Left ventricle myocardium superior (tissue), 1 donor: Measurements from ENCODE around the gene P4HA2. TPM values are rescaled to one million over a fixed set of nuclear protein-coding genes. Genes with fewer than 3 reads are reported as not detected.

Experiments
- ATAC-seq: fragments of 200-7000 bp; cut with Tn5 transposase; one replicate; pipeline ENCODE4 v1.9.1; 2020; ENCODE audit warnings: mild to moderate bottlenecking, moderate library complexity
- DNase-seq: peaks from one replicate; pipeline ENCODE4 v3.0.0-alpha.2; 2020
- intact Hi-C: fragments of 100-400 bp; cut with micrococcal nuclease; formaldehyde crosslinking; loops from one replicate; pipeline ENCODE4 v1.11.0; 2022
- total RNA-seq: library from RNA; stranded (reverse); fragmentation: NEBNext Ultra II Directional; extraction: Animal tissue kit (Norgen Biotek cat#: 25700); gene quantifications from one replicate; pipeline ENCODE4 v1.2.1, GENCODE V29; 2021
- donor health status: DM: no; HTN: yes; CAD: no; lungs with severe emphysema.

The P4HA2 gene
- total RNA-seq, 1 donor from 2014 or later, result 78.4 TPM

GRCh38 chr5:132229236-132229635 lies 1.6 kb upstream of the P4HA2 start:
- ATAC-seq (no peak), DNase-seq (no peak)
- intact Hi-C loops, result no loop called here

- intact Hi-C loops, result no loop called here
- DNase-seq (peak; percentile 49), ATAC-seq (no peak)
These were observed 785 bp upstream of the P4HA2 start for GRCh38 chr5:132228241-132229035.

DNA sequence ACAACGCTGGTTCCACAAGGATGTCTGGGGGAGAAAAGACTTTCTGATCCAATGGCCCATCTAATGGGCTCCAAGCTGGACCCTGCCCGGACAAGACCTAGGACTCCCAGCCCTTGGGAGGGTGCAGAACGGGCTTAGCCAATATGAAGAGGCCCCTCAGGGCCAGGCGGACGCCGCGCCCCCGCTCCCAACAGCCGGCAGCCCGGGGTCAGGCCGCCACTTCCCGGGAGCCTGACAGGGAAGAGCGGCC lies 493 bp downstream of the P4HA2 start:
- ATAC-seq, result no peak
- intact Hi-C loops, result no loop called here
- no peak for DNase-seq

GRCh38 chr5:132226516-132227234 lies 978 bp downstream of the P4HA2 start:
- intact Hi-C loops, result no loop called here
- ATAC-seq, result peak; percentile 23
- DNase-seq, result peak; percentile 48

GRCh38 chr5:132225165-132226032 lies 2.3 kb downstream of the P4HA2 start:
- ATAC-seq, result peak; percentile 16
- intact Hi-C loops, result no loop called here

GRCh38 chr5:132224716-132225115 lies 2.9 kb downstream of the P4HA2 start:
- ATAC-seq, result peak; percentile 2
- no peak for DNase-seq
- intact Hi-C loops, result no loop called here

More at GRCh38 chr5:132225165-132226032, 2.3 kb downstream of the P4HA2 start:
- DNase-seq, result peak; percentile 79

GRCh38 chr5:132223861-132224260 lies 3.8 kb downstream of the P4HA2 start:
- ATAC-seq, result no peak
- DNase-seq, result no peak
- intact Hi-C loops, result no loop called here

DNA sequence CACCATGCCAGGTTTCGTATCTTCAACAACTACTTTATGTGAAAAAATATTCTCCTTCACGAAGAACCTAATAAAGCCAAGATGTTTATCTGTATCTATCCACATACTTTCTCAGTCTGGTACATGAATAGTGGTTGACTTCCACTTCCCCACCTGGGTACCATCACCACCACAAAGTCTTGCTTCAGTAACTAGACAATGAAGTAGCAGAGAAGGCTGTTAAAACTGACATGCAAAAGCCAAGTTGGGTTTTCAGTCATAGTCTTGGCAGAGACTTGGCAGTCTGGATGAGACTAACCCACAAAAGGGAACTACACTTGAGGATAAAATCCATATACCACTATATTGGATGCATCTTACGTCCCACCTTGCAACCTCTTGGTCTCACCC lies 5.0 kb downstream of the P4HA2 start:
- intact Hi-C loops, result no loop called here
- DNase-seq (no peak), ATAC-seq (no peak)

DNA sequence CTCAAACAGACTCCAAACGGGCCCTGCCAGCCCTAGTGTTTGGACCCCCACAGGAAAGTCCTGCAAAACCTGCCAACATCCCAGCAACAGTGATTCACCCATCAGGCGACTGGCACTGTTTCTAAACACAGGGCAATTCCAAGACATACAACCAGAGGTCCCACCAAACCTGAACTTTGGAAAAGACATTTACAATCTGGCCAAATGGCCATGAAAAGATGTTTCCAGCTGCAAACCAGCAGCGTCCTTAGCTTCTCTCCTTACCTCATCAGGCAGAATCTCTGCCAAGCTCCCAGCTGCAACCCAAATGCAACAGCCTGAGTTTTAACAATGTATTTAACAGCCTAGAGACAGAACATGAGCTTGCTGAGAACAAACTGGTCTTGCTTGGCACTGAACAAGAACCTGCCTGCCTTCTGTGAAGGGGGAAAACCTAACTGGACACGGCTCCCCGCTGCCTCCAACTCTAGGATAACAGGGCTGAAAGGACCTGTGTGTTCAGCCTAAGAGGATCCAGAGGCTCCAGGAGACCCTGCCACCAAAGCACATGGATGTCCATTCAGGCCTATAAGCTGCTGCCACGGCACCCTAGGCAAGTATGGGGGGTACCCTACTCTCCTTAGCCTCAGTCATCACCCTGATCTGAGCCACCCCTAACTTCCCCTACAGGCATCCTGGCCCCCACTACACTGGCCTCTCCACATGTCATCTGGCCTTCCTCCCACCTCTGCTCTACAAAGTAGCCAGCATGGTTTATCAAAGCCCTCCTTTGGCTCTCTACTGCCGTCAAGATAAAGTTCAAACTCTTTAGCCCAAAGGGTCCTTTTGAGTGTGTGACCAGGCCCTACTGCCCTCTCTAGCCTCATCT lies 5.6 kb downstream of the P4HA2 start:
- intact Hi-C loops, result no loop called here
- peak; percentile 67 for DNase-seq
- ATAC-seq, result peak; percentile 48

DNA sequence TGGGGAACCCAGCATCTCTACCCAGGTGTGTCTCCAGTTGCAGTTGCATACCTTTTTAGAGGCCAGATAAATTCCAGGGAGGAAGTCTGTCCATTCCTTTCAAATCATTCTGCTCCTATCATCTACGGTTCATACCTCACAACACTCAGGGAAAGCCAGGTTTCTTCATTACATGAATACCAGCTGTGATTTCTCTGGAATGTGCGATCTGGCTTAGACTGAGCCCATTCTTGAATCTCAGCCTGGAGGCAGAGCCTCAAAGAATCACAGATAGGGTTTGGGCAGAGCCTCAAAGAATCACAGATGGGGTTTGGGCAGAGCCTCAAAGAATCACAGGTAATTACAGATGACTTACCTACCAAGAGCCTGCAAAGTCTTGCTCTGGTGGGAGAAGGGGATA lies 7.2 kb downstream of the P4HA2 start:
- DNase-seq, result no peak
- intact Hi-C loops, result no loop called here
- no peak for ATAC-seq

- DNase-seq, result no peak
- no peak for ATAC-seq
- intact Hi-C loops, result no loop called here
These were observed 7.7 kb downstream of the P4HA2 start for GRCh38 chr5:132219981-132220380.

- DNase-seq, result no peak
- intact Hi-C loops, result no loop called here
- ATAC-seq, result peak; percentile 9
These were observed 8.2 kb downstream of the P4HA2 start for GRCh38 chr5:132219289-132219970.

DNA sequence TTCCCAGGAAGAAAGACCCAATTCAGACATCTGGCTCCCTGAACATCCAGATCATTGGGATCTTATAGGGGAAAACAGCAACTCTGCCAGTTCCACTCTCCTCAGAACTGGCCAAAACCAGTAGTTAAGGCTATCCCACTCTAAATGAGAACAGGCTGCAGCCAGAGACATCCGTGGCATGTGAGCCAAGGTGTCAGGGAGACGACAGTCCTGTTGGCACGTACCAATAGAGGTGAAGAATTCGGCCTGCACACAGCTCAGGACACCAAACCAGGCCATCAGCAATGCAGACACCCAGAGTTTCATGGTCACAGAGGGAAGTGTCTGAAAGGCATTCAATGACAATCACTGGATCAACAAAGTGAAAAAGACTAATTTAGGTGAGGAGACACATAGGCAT lies 9.3 kb downstream of the P4HA2 start:
- peak; percentile 46 for DNase-seq
- intact Hi-C loops, result no loop called here
- peak; percentile 12 for ATAC-seq

DNA sequence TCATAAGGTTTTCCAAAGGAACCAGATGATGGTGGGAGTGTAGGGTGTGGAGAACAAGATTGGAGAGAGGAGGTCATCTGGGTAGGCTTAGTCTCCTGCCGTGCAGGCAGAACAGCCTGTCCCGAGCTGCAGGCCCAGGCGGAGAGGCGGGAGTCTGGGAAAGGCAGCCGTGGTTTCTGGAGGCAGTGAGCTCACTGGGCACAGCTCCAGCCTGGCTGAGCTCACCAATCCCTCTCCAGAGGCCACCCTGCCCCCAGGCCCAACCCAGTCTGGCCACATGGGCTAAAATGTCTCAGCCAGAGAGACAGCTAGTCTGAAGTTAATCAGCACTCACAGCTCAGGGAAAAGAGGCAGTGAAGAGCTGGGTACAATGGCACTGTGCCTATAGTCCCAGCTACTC lies 12.3 kb downstream of the P4HA2 start:
- peak; percentile 97 for DNase-seq
- intact Hi-C loops, result no loop called here
- peak; percentile 89 for ATAC-seq

DNA sequence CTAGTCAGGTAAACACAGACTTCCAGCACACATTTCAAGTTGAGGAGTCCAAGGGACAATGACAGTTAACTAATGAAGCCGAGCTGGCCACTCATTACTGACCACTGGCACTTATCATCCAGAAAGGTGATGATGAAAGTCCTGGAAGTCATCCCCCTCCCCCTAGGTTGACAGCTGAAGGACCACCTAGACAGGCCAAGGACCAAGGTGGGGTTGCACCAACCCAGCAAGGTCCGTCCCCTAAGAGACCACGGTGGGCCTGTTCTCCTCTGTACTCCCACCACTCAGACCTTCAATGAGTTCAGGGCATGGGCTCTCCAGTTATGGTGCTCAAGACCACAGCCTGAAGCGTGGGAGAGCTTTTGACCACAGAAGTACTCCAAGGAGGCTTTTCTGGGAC lies 13.2 kb downstream of the P4HA2 start:
- ATAC-seq (no peak), DNase-seq (no peak)
- intact Hi-C loops, result no loop called here

DNA sequence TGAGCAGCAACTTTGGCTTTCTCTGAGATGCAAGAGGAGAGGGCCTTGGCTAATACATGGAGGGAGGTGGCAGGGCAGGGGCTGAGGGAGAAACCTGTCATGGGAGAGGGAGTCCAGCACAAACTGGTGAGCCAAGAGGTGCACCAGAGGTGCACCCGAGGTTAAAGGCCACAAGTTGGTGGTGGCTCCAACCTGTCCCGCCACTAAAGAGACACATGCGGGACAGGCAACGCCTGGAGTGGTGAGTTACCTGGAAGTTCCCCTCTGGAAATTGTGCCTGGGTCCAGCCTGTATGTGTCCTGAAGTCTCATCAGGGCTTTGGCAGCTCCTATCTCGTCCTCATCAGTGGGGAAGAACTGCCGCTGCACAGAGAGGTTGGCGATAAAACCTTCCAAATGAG lies 14.0 kb downstream of the P4HA2 start:
- ATAC-seq, result no peak
- intact Hi-C loops, result no loop called here
- DNase-seq, result no peak

DNA sequence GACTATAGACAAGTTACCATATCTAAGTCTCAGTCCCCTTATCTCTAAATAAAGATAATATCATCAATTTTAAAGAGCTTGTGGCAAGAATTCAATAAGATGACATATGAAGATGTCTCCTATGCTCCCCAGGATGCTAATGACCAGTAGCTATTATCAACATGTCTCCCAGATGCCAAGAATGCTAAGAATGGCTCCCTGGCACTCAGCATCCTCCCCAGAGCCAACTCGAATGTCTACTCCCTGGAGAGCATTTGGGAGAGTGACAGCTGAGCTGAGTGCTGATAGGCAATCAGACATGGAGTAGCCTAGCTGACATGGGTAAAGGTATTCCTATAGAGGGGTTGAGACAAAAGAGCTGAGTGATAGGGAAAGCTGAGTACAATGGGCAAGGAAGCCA lies 15.9 kb downstream of the P4HA2 start:
- peak; percentile 69 for ATAC-seq
- intact Hi-C loops, result no loop called here
- peak; percentile 60 for DNase-seq

DNA sequence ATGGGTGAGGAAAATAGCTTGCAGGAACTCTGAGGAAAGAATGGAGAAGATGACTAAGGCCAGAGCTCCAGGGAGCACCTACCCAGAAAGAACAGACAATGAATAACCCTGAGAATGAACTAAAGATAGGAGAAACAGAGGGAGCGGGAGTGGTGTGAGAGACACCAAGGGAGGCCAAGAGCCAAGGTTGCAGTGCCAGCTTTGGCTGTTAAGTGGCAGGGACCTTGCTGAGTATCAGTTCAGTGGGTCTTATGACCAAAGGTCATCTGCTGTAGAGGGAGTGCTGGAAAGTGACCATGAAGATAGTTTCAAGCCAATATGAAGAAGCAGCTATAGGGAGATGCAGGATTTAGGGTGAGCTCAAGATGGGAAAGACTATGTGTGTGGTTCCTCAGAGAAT lies 16.7 kb downstream of the P4HA2 start:
- ATAC-seq, result peak; percentile 60
- peak; percentile 67 for DNase-seq
- intact Hi-C loops, result no loop called here
